Gastrocnemius medialis (tissue), 4 donors: ENCODE measurements around the gene MAP1LC3C.

Experiments
- CTCF ChIP-seq, 5 experiments: fragments of 450-650 bp in 3 of 5; fragments of 200-600 bp in 2 of 5; sonication (generic) in 2 of 5; IDR thresholded peaks in 4 of 5; conservative IDR thresholded peaks in 1 of 5; 1 replicate in 4 of 5; 2 replicates in 1 of 5; pipeline ENCODE4 v1.5.1; 2016 to 2019; ENCODE audit warnings: antibody characterized with exemption in 5 of 5, mild to moderate bottlenecking in 3 of 5, moderate library complexity in 3 of 5
- POLR2A ChIP-seq, 2 donors: fragments of 450-650 bp; IDR thresholded peaks; one replicate each; pipeline ENCODE4 v1.6.1; 2017; ENCODE audit warnings: antibody characterized with exemption in 2 of 2, mild to moderate bottlenecking in 2 of 2, moderate library complexity in 2 of 2

- TF ChIP-seq CTCF (IDR thresholded peaks at IDR 0.05 in 4 of 5, conservative IDR thresholded peaks at IDR 0.05 in 1 of 5) (no peak), POLR2A (IDR thresholded peaks at IDR 0.05) (no peak)
These were observed 26.1 kb downstream of the MAP1LC3C start for GRCh38 chr1:241972703-241973369.
